Lung (tissue), 12 donors: ENCODE measurements around the gene PLXND1. TPM values are rescaled to one million over a fixed set of nuclear protein-coding genes. Genes with fewer than 3 reads are reported as not detected.

Source experiments
- ATAC-seq: fragments of 200-7000 bp; cut with Tn5 transposase; one replicate; pipeline ENCODE4 v1.9.1; 2020; ENCODE audit warnings: moderate number of reproducible peaks; ENCODE audit not compliant: insufficient read depth, low FRiP score
- DNase-seq, 3 donors: peaks; one replicate each; pipeline ENCODE4 v3.0.0-alpha.2; 2013 to 2017
- H3K27ac ChIP-seq, 2 donors: one replicate each; pipeline ENCODE4 v1.5.1; 2013; ENCODE audit warnings: mild to moderate bottlenecking in 2 of 2, moderate library complexity in 2 of 2, control low read depth in 1 of 2, inconsistent platforms in 1 of 2, low read depth in 1 of 2, low read length in 1 of 2
- H3K27me3 ChIP-seq, 3 donors: one replicate each; pipeline ENCODE4 v1.5.1; 2013; ENCODE audit warnings: low read length in 2 of 3; ENCODE audit not compliant: control insufficient read depth in 3 of 3, insufficient read depth in 3 of 3
- H3K36me3 ChIP-seq, 4 donors: one replicate each; pipeline ENCODE4 v1.5.1; 2013; ENCODE audit warnings: low read length in 4 of 4, mild to moderate bottlenecking in 1 of 4, moderate library complexity in 1 of 4; ENCODE audit not compliant: control insufficient read depth in 4 of 4, insufficient read depth in 4 of 4
- H3K4me1 ChIP-seq, 5 donors: one replicate each; pipeline ENCODE4 v1.5.1; 2013; ENCODE audit warnings: low read length in 5 of 5, mild to moderate bottlenecking in 2 of 5, moderate library complexity in 1 of 5; ENCODE audit not compliant: control insufficient read depth in 5 of 5, insufficient read depth in 5 of 5
- H3K4me3 ChIP-seq: one replicate; pipeline ENCODE4 v1.5.1; 2013; ENCODE audit warnings: mild to moderate bottlenecking, control low read depth, moderate library complexity
- H3K9ac ChIP-seq, 2 donors: one replicate each; pipeline ENCODE4 v1.5.1; 2013; ENCODE audit warnings: low read length in 2 of 2, control low read depth in 1 of 2; ENCODE audit not compliant: insufficient read depth in 1 of 2
- H3K9me3 ChIP-seq, 4 donors: one replicate each; pipeline ENCODE4 v1.5.1; 2013; ENCODE audit warnings: low read length in 3 of 4, mild to moderate bottlenecking in 1 of 4, moderate library complexity in 1 of 4; ENCODE audit not compliant: control insufficient read depth in 4 of 4, insufficient read depth in 3 of 4
- CTCF ChIP-seq: IDR thresholded peaks from 2 replicates; pipeline ENCODE4 v1.5.1; 2012; ENCODE audit warnings: mild to moderate bottlenecking; ENCODE audit errors: control extremely low read depth, extremely low read depth
- WGBS, 2 donors: extraction: QIAGEN DNeasy Blood & Tissue Kit; methylation state at CpG; one replicate each; pipeline ENCODE4 v1.1.7; 2013; 5-methylcytosine and 5-hydroxymethylcytosine counted together
- polyA plus RNA-seq, 2 donors: library from polyadenylated mRNA; stranded (reverse); fragments of 200-250 nt; gene quantifications; one replicate each; pipeline ENCODE4 v1.2.1, GENCODE V29; 2013
- total RNA-seq, 2 donors: library from RNA; depleted of rRNA in 1 of 2; stranded (reverse); fragments of >200 nt in 1 of 2; gene quantifications; one replicate each; pipeline ENCODE4 v1.2.1, GENCODE V29; 2014 to 2021
- donor health status: control.
- donor health status: control.
- donor health status: Bipolar disorder and iron deficiency.
- donor health status: healthy.
- donor health status: DM: yes; HTN: yes; CAD: no.

The PLXND1 gene
- total and polyA plus RNA-seq, 4 donors, result 128 to 233 (median 180) TPM

DNA sequence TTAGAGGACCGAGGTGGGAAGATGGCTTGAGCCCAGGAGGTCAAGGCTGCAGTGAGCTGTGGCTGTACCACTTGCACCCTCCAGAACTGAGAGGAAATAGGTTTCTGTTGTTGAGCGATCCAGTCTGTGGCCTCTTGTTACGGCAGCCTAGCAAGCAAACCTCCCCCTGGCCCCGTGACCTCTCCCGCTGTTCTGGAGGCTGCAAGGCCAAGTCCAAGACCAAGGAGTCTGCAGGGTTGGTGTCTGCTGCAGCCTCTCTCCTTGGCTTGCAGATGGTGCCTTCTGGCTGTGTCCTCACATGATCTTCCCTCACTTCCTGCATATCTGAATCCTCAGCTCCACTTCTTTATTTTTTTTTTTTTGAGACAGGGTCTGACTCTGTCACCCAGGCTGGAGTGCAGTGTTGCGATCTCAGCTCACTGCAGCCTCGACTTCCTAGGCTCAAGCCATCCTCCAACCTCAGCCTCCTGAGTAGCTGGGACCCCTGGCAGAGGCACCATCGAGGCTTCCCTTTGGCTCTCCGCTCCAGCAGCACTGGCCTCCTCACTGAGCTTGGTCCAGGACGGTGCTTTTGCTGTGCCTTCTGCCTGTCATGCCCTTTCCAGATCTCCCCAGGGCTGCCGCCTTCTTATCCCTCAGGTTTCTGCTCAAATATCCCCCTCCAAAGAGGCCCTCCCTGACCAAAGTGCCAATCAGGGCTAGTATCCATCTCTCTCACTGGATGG, 18.0 kb upstream of the PLXND1 start:
- peak overlapping the region; percentile 26 to 93 for H3K27ac ChIP-seq
- H3K27me3 ChIP-seq, result no peaks in the 10 kb centered on the region
- no peak overlapping the region for H3K9ac ChIP-seq
- ATAC-seq, result no peak
- no peak overlapping the region for H3K4me3 ChIP-seq
- no peaks in the 10 kb centered on the region for H3K9me3 ChIP-seq
- DNase-seq, result no peak
- WGBS, 2 donors, result 61 to 62% methylated on average over 11 of the region's 11 CpGs
- H3K36me3 ChIP-seq, result no peaks in the 10 kb centered on the region
- peaks cover 0 to 44% (median 31%) of the 10 kb centered on the region in 5 donors for H3K4me1 ChIP-seq
- no peak for TF ChIP-seq CTCF

GRCh38 chr3:129623447-129624118, 17.1 kb upstream of the PLXND1 start:
- WGBS, 2 donors, result 42 to 59% methylated on average over 17 of the region's 17 CpGs
- Histone ChIP-seq H3K36me3 (no peaks in the 10 kb centered on the region), H3K27me3 (no peaks in the 10 kb centered on the region), H3K9me3 (no peaks in the 10 kb centered on the region), H3K9ac (no peak overlapping the region), H3K4me3 (no peak overlapping the region), H3K27ac (peak overlapping the region; percentile 62 to 93), H3K4me1 (peaks cover 0 to 47% (median 36%) of the 10 kb centered on the region in 5 donors)
- ATAC-seq (no peak), DNase-seq (peak; percentile 61 to 83 (median 68))
- no peak for TF ChIP-seq CTCF

- Histone ChIP-seq H3K27ac (peak overlapping the region; percentile 45 to 93), H3K9me3 (no peaks in the 10 kb centered on the region), H3K4me1 (peaks cover 0 to 50% (median 40%) of the 10 kb centered on the region in 5 donors), H3K9ac (no peak overlapping the region), H3K27me3 (no peaks in the 10 kb centered on the region), H3K4me3 (no peak overlapping the region), H3K36me3 (no peaks in the 10 kb centered on the region)
- TF ChIP-seq CTCF, result no peak
- no peak for ATAC-seq
- DNase-seq, result no peak
- 75 to 81% methylated on average over 10 of the region's 10 CpGs for WGBS, 2 donors
Observed at GRCh38 chr3:129622933-129623332, 16.5 kb upstream of the PLXND1 start.
